ENCODE measurements around the gene ZBTB32.

The ZBTB32 gene

GRCh38 chr19:35693835-35694599, 10.3 kb upstream of the ZBTB32 start (continued):
- TF ChIP-seq KLF9 (tag by site-specific recombination; IDR thresholded peaks at IDR 0.05; ENCODE audit: low read depth) (peak; percentile 75), ZNF16 (tag by site-specific recombination; IDR thresholded peaks at IDR 0.05; ENCODE audit: low read depth) (no peak; the same call in 1 of the 2 replicates), PRDM4 (tag by site-specific recombination; IDR thresholded peaks at IDR 0.05) (peak; percentile 73; the same call in 1 of the 2 replicates), TRIM28 (IDR thresholded peaks at IDR 0.05; ENCODE audit: borderline replicate concordance, low read length) (no peak), ZNF174 (tag by site-specific recombination; IDR thresholded peaks at IDR 0.05) (no peak), ZNF148 (tag by site-specific recombination; IDR thresholded peaks at IDR 0.05; ENCODE audit: borderline replicate concordance) (peak; percentile 99), SP3 (tag by site-specific recombination; IDR thresholded peaks at IDR 0.05) (peak; percentile 95), ZNF747 (tag by site-specific recombination; IDR thresholded peaks at IDR 0.05) (no peak), ZNF221 (tag by site-specific recombination; IDR thresholded peaks at IDR 0.05; ENCODE audit: borderline replicate concordance) (no peak), ZNF133 (tag by site-specific recombination; IDR thresholded peaks at IDR 0.05) (no peak), ZNF341 (tag by site-specific recombination; IDR thresholded peaks at IDR 0.05; ENCODE audit: low read depth) (no peak), ZNF701 (tag by site-specific recombination; IDR thresholded peaks at IDR 0.05) (peak; percentile 87; the same call in 1 of the 2 replicates), ZXDB (tag by site-specific recombination; IDR thresholded peaks at IDR 0.05) (peak; percentile 67), IKZF3 (tag by site-specific recombination; IDR thresholded peaks at IDR 0.05) (peak; percentile 90), YY1 (tag by site-specific recombination; IDR thresholded peaks at IDR 0.05) (no peak), ZBTB8A (tag by site-specific recombination; IDR thresholded peaks at IDR 0.05) (peak; percentile 66), ZNF211 (tag by site-specific recombination; IDR thresholded peaks at IDR 0.05; ENCODE audit: low read depth) (0 out of 2 replicates have a peak, but pooled peaks have one; percentile 61), GLIS2 (tag by site-specific recombination; IDR thresholded peaks at IDR 0.05) (no peak), ZNF623 (tag by site-specific recombination; IDR thresholded peaks at IDR 0.05) (no peak), INSM2 (tag by site-specific recombination; IDR thresholded peaks at IDR 0.05) (peak; percentile 52; the same call in 1 of the 2 replicates), WT1 (tag by site-specific recombination; IDR thresholded peaks at IDR 0.05) (peak; percentile 90), TSHZ1 (tag by site-specific recombination; IDR thresholded peaks at IDR 0.05; ENCODE audit: borderline replicate concordance) (peak; percentile 35; the same call in 1 of the 2 replicates), HOXA7 (CRISPR knock-in tag; IDR thresholded peaks at IDR 0.05; ENCODE audit: borderline replicate concordance) (no peak), FEZF1 (tag by site-specific recombination; IDR thresholded peaks at IDR 0.05) (no peak), ZFHX2 (tag by site-specific recombination; conservative IDR thresholded peaks at IDR 0.05) (peak; percentile 98), ZNF121 (tag by site-specific recombination; IDR thresholded peaks at IDR 0.05) (0 out of 2 replicates have a peak, but pooled peaks have one; percentile 8), KLF8 (tag by site-specific recombination; IDR thresholded peaks at IDR 0.05) (peak; percentile 95), ZNF132 (tag by site-specific recombination; IDR thresholded peaks at IDR 0.05; ENCODE audit: borderline replicate concordance) (no peak), ZNF18 (tag by site-specific recombination; IDR thresholded peaks at IDR 0.05) (peak; percentile 66; the same call in 1 of the 2 replicates)

Measured in HEK293 (cell line).